SU-DHL-6 (cell line): Measurements from ENCODE around the gene CPLX1.

Experiments used
- H2AFZ ChIP-seq: fragments of 200-600 bp; sonication (generic); 2 replicates; pipeline ENCODE4 v1.6.1; 2014; ENCODE audit warnings: low read depth, mild to moderate bottlenecking, moderate library complexity, mixed read lengths, antibody characterized with exemption, low read length; ENCODE audit not compliant: severe bottlenecking
- H3F3A ChIP-seq: fragments of 200-600 bp; shearing (Covaris generic); 2 replicates; pipeline ENCODE4 v1.6.0; 2016; ENCODE audit warnings: antibody characterized with exemption, mild to moderate bottlenecking; ENCODE audit not compliant: insufficient read depth
- H3K27ac ChIP-seq: fragments of 200-600 bp; sonication (generic); 2 replicates; pipeline ENCODE4 v1.5.1; 2016; ENCODE audit warnings: low read depth, mild to moderate bottlenecking, low read length, moderate library complexity, mixed read lengths
- H3K27me3 ChIP-seq: fragments of 200-600 bp; sonication (generic), shearing (Covaris generic); 2 replicates; pipeline ENCODE4 v1.6.0; 2014; ENCODE audit warnings: mild to moderate bottlenecking, low read length
- H3K36me3 ChIP-seq: fragments of 200-600 bp; sonication (generic); 2 replicates; pipeline ENCODE4 v1.6.1; 2014; ENCODE audit warnings: mild to moderate bottlenecking, low read length, mixed read lengths
- H3K4me2 ChIP-seq: fragments of 300-600, 200-600 bp; shearing (Covaris generic), sonication (generic); 2 replicates; pipeline ENCODE4 v1.6.0; 2014; ENCODE audit warnings: low read length, low read depth, mild to moderate bottlenecking; ENCODE audit not compliant: poor library complexity, severe bottlenecking
- H3K4me3 ChIP-seq: fragments of 200-600 bp; sonication (generic); 2 replicates; pipeline ENCODE4 v1.5.1; 2014; ENCODE audit warnings: antibody characterized with exemption, low read length, mild to moderate bottlenecking, mixed read lengths; ENCODE audit not compliant: insufficient read depth, poor library complexity, severe bottlenecking
- H3K79me2 ChIP-seq: fragments of 200-600 bp; sonication (generic); 2 replicates; pipeline ENCODE4 v1.6.1; 2014; ENCODE audit warnings: mild to moderate bottlenecking, low read length, moderate library complexity; ENCODE audit not compliant: insufficient read depth
- H3K9ac ChIP-seq: fragments of 200-600 bp; sonication (generic); 2 replicates; pipeline ENCODE4 v1.7.0; 2014; ENCODE audit warnings: mild to moderate bottlenecking, low read length
- H3K9me2 ChIP-seq: fragments of 200-600 bp; sonication (generic); replicated peaks from 2 replicates; pipeline ENCODE4 v1.6.1; 2014; ENCODE audit warnings: low read length; ENCODE audit not compliant: insufficient read depth
- H3K9me3 ChIP-seq: fragments of 200-600 bp; sonication (generic); 2 replicates; pipeline ENCODE4 v1.6.1; 2014; ENCODE audit warnings: low read length, mixed read lengths; ENCODE audit not compliant: insufficient read depth
- H4K20me1 ChIP-seq: fragments of 200-600 bp; sonication (generic); 2 replicates; pipeline ENCODE4 v1.6.1; 2014; ENCODE audit warnings: low read depth, mild to moderate bottlenecking, antibody characterized with exemption, low read length, moderate library complexity, mixed read lengths
- CTCF ChIP-seq: fragments of 200-600 bp; sonication (generic); IDR thresholded peaks from one replicate; pipeline ENCODE4 v1.5.1; 2017; ENCODE audit warnings: antibody characterized with exemption, mild to moderate bottlenecking, low read length, moderate library complexity; ENCODE audit not compliant: insufficient read depth, poor library complexity, severe bottlenecking
- EZH2phosphoT487 ChIP-seq: fragments of 200-600 bp; sonication (generic), shearing (Covaris generic); conservative IDR thresholded peaks from 2 replicates; pipeline ENCODE4 v1.6.1; 2018; ENCODE audit warnings: mild to moderate bottlenecking, antibody characterized with exemption, low read length, moderate library complexity, mixed read lengths

CPLX1 gene

GRCh38 chr4:822361-823175 lies 3.4 kb downstream of the CPLX1 start:
- no peaks in the 10 kb centered on the region for H3K79me2 ChIP-seq
- no peaks in the 10 kb centered on the region for H3K9me2 ChIP-seq
- no peaks in the 10 kb centered on the region for H3K9me3 ChIP-seq
- no peak overlapping the region for H3K9ac ChIP-seq
- H3K36me3 ChIP-seq: no peaks in the 10 kb centered on the region
- no peak overlapping the region for H2AFZ ChIP-seq
- H3K27me3 ChIP-seq: no peaks in the 10 kb centered on the region
- no peaks in the 10 kb centered on the region for H4K20me1 ChIP-seq
- no peaks in the 10 kb centered on the region for H3F3A ChIP-seq
- H3K4me3 ChIP-seq: no peak overlapping the region
- no peak overlapping the region for H3K27ac ChIP-seq
- TF ChIP-seq EZH2phosphoT487: no peak
- TF ChIP-seq CTCF: no peak
- no peak overlapping the region for H3K4me2 ChIP-seq

- Histone ChIP-seq H3K79me2 (no peaks in the 10 kb centered on the region), H3K27me3 (no peaks in the 10 kb centered on the region), H2AFZ (no peak overlapping the region), H3F3A (no peaks in the 10 kb centered on the region), H3K27ac (no peak overlapping the region), H3K9me2 (no peaks in the 10 kb centered on the region), H3K4me3 (no peak overlapping the region), H3K36me3 (no peaks in the 10 kb centered on the region), H3K9me3 (no peaks in the 10 kb centered on the region), H3K4me2 (no peak overlapping the region), H3K9ac (no peak overlapping the region), H4K20me1 (no peaks in the 10 kb centered on the region)
- no peak for TF ChIP-seq CTCF
- TF ChIP-seq EZH2phosphoT487: no peak
These were observed 4.3 kb downstream of the CPLX1 start for GRCh38 chr4:821631-822030.

GRCh38 chr4:821181-821591 lies 4.7 kb downstream of the CPLX1 start:
- Histone ChIP-seq H3K79me2 (no peaks in the 10 kb centered on the region), H3K27ac (no peak overlapping the region), H4K20me1 (no peaks in the 10 kb centered on the region), H3K9me3 (no peaks in the 10 kb centered on the region), H3K4me2 (no peak overlapping the region), H3K9me2 (no peaks in the 10 kb centered on the region), H2AFZ (no peak overlapping the region), H3K36me3 (no peaks in the 10 kb centered on the region), H3F3A (no peaks in the 10 kb centered on the region), H3K27me3 (no peaks in the 10 kb centered on the region), H3K9ac (no peak overlapping the region), H3K4me3 (no peak overlapping the region)
- TF ChIP-seq CTCF (no peak), EZH2phosphoT487 (no peak)
